AG09309 (cell line): Measurements from ENCODE around the gene TSHZ2.

Source experiments
- DNase-seq: peaks from one replicate; pipeline ENCODE4 v3.0.0-alpha.2; 2010; ENCODE audit warnings: low read depth
- H3K4me3 ChIP-seq: 2 replicates; pipeline ENCODE4 v1.5.1; 2011; ENCODE audit warnings: mild to moderate bottlenecking, low read depth, low read length, moderate library complexity; ENCODE audit not compliant: control insufficient read depth
- TF ChIP-seq, protein P1 (sequence below): IDR thresholded peaks from 2 replicates; pipeline ENCODE4 v1.5.1; 2011; ENCODE audit warnings: mild to moderate bottlenecking, low read depth, low read length, inconsistent platforms; ENCODE audit not compliant: insufficient read depth, control insufficient read depth; ENCODE audit errors: missing control alignments

The TSHZ2 gene

DNA sequence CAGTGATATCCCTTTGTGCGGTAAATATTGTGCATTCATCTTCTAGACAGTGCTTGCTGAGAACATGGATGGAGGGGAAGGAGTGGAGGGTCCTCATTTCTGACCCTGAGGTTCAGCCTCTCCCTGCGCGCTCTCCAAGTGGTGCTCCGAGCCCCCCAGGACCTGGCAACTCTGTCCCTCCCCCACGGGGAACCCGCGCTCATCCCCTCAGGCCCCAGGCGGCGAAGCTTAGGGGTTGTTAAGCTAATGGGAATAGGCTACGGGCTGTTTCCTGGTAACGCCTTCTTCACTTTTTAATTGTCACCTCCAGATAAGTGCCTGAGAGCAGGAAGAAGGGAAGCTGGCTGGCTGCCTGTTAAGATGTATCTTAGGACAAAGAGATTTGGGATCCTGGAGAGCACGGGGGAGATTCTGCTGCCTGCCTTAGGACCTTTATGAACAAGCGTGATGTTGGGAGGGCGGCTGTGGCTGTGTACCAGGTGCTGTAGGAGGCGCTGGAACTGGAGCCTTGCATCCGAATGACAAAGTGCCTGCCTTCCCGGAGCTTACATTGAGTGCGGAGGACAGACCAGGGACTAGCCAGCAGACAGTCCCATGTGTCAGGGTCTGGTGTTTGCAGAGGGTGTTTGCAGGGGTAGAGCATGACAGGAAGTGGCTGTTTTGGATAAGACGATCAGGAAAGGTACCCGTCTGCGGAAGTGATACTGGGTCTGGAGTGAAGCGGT, 11.7 kb downstream of the TSHZ2 start:
- no peak overlapping the region for H3K4me3 ChIP-seq
- DNase-seq, result no peak
- TF ChIP-seq, protein P1, sequence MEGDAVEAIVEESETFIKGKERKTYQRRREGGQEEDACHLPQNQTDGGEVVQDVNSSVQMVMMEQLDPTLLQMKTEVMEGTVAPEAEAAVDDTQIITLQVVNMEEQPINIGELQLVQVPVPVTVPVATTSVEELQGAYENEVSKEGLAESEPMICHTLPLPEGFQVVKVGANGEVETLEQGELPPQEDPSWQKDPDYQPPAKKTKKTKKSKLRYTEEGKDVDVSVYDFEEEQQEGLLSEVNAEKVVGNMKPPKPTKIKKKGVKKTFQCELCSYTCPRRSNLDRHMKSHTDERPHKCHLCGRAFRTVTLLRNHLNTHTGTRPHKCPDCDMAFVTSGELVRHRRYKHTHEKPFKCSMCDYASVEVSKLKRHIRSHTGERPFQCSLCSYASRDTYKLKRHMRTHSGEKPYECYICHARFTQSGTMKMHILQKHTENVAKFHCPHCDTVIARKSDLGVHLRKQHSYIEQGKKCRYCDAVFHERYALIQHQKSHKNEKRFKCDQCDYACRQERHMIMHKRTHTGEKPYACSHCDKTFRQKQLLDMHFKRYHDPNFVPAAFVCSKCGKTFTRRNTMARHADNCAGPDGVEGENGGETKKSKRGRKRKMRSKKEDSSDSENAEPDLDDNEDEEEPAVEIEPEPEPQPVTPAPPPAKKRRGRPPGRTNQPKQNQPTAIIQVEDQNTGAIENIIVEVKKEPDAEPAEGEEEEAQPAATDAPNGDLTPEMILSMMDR, result no peak

DNA sequence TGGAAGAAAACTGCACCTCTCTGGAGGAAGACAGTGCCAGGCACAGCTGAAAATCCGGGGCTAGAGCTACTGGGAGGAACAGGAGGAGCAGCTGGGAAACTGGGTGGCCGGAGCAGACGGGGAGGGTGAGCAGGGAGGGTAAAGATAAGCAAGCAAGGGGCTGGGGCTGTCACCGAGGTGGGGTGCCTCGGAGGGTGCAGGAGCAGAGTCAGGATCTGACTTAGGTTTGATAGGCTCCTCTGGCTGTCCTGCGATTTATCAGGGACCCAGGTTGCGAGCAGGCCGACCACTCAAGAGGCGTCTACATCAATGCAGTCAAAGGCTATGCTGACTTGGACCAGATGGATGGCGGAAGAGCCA, 12.3 kb downstream of the TSHZ2 start:
- DNase-seq, result no peak
- no peak overlapping the region for H3K4me3 ChIP-seq
- TF ChIP-seq, protein P1, result no peak

DNA sequence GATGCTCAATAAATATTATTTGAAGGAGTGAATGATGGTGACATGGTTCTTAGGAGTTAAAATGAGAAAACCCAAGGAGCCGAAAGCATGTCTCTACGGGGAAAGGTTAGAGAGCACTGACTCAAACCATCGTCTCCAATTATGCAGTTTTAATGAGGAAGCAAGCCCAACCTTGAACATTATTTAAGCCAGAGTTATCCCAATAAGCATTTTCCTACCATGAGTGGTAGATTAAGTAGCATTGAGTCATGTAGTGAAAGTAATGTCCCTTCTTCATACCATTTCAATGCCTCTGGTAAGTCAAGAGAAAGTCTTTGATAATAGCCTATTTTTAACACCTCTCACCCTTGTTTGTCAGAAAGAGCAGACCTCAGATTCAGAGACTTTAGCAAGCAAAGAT, 13.5 kb downstream of the TSHZ2 start:
- H3K4me3 ChIP-seq, result no peak overlapping the region
- no peak for DNase-seq
- TF ChIP-seq, protein P1, result no peak

DNA sequence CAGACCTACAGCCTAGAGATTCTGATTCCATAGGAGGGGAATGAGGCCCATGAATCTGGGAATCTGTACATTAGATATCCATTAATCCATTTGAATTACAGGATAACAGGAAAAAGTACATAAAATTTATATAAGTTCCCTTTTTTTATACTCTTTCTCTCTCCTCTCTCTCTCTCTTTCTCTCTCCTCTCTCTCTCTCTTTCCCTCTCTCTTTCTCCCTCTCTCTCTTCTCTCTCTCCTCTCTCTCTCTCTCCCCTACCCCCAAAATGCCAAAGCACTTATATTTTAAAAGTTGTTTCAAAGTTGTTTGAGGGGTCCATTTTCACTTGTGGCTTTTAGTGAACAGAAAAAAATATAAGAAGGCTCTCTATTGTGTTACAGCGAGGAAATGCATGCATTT, 15.1 kb downstream of the TSHZ2 start:
- TF ChIP-seq, protein P1, result no peak
- DNase-seq, result no peak
- no peak overlapping the region for H3K4me3 ChIP-seq

DNA sequence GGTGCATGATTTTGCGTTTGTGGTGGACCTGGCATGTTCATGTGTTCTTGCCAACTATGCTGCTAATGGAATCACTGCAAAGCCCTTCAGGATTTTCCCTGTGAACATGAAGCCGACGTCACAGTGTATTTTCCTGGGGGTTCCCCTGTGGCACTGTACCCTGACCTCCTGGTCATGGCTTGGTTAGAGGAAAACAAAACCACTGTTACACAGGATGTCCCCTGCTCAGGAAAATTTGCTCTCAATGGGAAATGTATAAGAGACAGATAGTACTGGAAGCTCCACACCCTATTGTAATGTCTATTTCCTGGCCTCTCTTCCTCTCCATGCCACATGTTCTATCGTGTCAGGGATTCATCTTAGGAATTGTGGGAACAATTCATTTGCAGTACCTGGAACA, 19.7 kb downstream of the TSHZ2 start:
- H3K4me3 ChIP-seq, result no peak overlapping the region
- TF ChIP-seq, protein P1, result no peak
- no peak for DNase-seq

DNA sequence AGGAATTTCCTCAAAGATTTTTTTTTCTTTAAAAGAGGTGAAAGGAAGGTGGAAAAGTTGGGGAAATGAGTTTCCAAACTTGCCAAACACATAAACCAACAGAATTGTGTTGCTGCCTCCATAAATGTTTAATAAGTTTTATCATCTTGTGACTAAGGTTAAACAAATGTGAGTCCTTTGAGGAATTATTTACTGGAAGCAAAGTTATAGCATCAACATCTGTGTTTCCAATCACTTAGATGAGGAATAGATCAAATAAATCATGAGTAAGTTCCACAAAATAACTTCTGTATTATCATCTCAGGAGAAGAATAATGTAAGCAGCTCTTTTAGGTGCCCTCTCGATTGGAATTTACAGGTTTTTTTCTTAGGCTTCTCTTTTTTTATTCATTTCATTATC, 20.5 kb downstream of the TSHZ2 start:
- DNase-seq, result no peak
- TF ChIP-seq, protein P1, result no peak
- H3K4me3 ChIP-seq, result no peak overlapping the region
